Naive thymus-derived CD8-positive, alpha-beta T cell (primary cell): ENCODE measurements around the gene HPS5. TPM values are rescaled to one million over a fixed set of nuclear protein-coding genes. Genes with fewer than 3 reads are reported as not detected.

ENCODE experiments used
- ATAC-seq, 2 donors: fragments of 150-1000 bp; cut with Tn5 transposase in 1 of 2; sonication (Bioruptor Pico), chemical (Tn5 transposase) in 1 of 2; 1 replicate in 1 of 2; 2 replicates in 1 of 2; pipeline ENCODE4 v1.10.0; 2021; ENCODE audit warnings: mild to moderate bottlenecking in 2 of 2, moderate library complexity in 2 of 2
- POLR2A ChIA-PET: fragments of 350-600 bp; sonication (Branson Sonifier 250); formaldehyde crosslinking; loops from one replicate; lab custom pipeline; 2021; ENCODE audit warnings: antibody characterized with exemption; lab: Charles Lee
- DNase-seq, 10 donors: peaks; one replicate each; pipeline versions ENCODE4 v3.0.0 to v3.0.0-alpha.2; 2020 to 2022
- H3K27ac Mint-ChIP-seq, 10 donors: one replicate each; pipeline ENCODE4 v1.8.0; 2020 to 2022; ENCODE audit warnings: mild to moderate bottlenecking in 10 of 10, mixed read lengths in 10 of 10, moderate library complexity in 4 of 10, inconsistent platforms in 1 of 10
- H3K27me3 Mint-ChIP-seq, 5 donors: one replicate each; pipeline ENCODE4 v1.8.0; 2021 to 2022; ENCODE audit warnings: mixed read lengths in 5 of 5
- H3K36me3 Mint-ChIP-seq, 3 donors: one replicate each; pipeline ENCODE4 v1.8.0; 2020 to 2022; ENCODE audit warnings: mixed read lengths in 3 of 3, mild to moderate bottlenecking in 2 of 3, inconsistent platforms in 1 of 3
- H3K4me1 Mint-ChIP-seq, 4 donors: one replicate each; pipeline ENCODE4 v1.8.0; 2021 to 2022; ENCODE audit warnings: mixed read lengths in 4 of 4
- H3K4me3 Mint-ChIP-seq, 10 donors: one replicate each; pipeline ENCODE4 v1.8.0; 2020 to 2022; ENCODE audit warnings: mild to moderate bottlenecking in 10 of 10, mixed read lengths in 10 of 10, moderate library complexity in 6 of 10, inconsistent platforms in 1 of 10
- H3K9me3 Mint-ChIP-seq, 9 donors: one replicate each; pipeline ENCODE4 v1.8.0; 2020 to 2022; ENCODE audit warnings: mixed read lengths in 9 of 9, mild to moderate bottlenecking in 3 of 9, inconsistent platforms in 1 of 9, moderate library complexity in 1 of 9
- polyA plus RNA-seq, 3 donors: library from polyadenylated mRNA; unstranded; fragments of 300-500 nt; fragmentation: Illumina TruSeq; gene quantifications; one replicate each; pipeline ENCODE4 v1.2.3, GENCODE V29; 2021
- total RNA-seq, 8 experiments: library from RNA in 2 of 8; stranded (reverse) in 2 of 8; gene quantifications; one replicate each; pipeline ENCODE4 v1.2.3 and lab custom pipeline; 2021 to 2026

HPS5 gene
- total and polyA plus RNA-seq, 5 experiments from 2014 or later = 11.6 to 20.3 (median 12.2) TPM

GRCh38 chr11:18319914-18320313, 2.0 kb downstream of the HPS5 start:
- H3K27me3 Mint-ChIP-seq = no peaks in the 10 kb centered on the region
- peaks cover 31 to 74% (median 66%) of the 10 kb centered on the region in 4 donors for H3K4me1 Mint-ChIP-seq
- no peak for DNase-seq
- no peaks in the 10 kb centered on the region for H3K9me3 Mint-ChIP-seq
- POLR2A ChIA-PET = interaction anchor here (4.0 kb wide), 1 partner anchor 76 kb away, joined by 88 read pairs; the partner anchor contains the start of gene LDHA
- H3K36me3 Mint-ChIP-seq = peaks cover 0 to 21% (median 5%) of the 10 kb centered on the region in 3 donors
- no peak for ATAC-seq
- peak overlapping the region in 8 of 10 donors; percentile 1 to 93 (median 32) for H3K4me3 Mint-ChIP-seq
- H3K27ac Mint-ChIP-seq = peak overlapping the region in 5 of 10 donors; percentile 4 to 98 (median 20)

DNA sequence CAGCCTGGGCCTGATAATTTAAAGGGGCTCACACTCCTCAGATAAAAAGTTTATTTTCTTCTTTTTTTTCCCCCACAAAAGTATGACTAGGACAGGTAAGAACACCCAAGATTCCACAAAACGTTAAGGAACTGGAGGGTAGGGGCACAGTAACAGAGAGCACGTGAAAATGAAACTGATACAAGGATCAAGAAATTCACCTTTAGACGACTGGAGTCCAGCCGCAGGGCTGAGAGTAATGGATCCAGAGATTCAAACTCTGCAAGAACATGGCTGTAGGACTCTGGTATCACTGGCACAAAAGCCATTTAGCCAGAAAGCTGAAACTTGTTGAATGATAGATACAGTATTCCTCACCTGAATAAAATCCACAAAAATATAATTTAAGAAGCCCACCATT, 4.4 kb downstream of the HPS5 start:
- peaks cover 22 to 58% (median 46%) of the 10 kb centered on the region in 4 donors for H3K4me1 Mint-ChIP-seq
- no peak for ATAC-seq
- POLR2A ChIA-PET = no interaction called here
- no peaks in the 10 kb centered on the region for H3K9me3 Mint-ChIP-seq
- H3K36me3 Mint-ChIP-seq = peaks cover 0 to 24% (median 5%) of the 10 kb centered on the region in 3 donors
- H3K27ac Mint-ChIP-seq = peak overlapping the region in 1 of 10 donors; percentile 5
- no peak for DNase-seq
- no peak overlapping the region for H3K4me3 Mint-ChIP-seq
- H3K27me3 Mint-ChIP-seq = no peaks in the 10 kb centered on the region

- POLR2A ChIA-PET = interaction anchor here (1.4 kb wide), 1 partner anchor 16 kb away, joined by 4 read pairs; no protein-coding TSS in a partner anchor
- H3K4me1 Mint-ChIP-seq = peaks cover 16 to 47% (median 33%) of the 10 kb centered on the region in 4 donors
- peaks cover 0 to 36% (median 9%) of the 10 kb centered on the region in 3 donors for H3K36me3 Mint-ChIP-seq
- no peaks in the 10 kb centered on the region for H3K9me3 Mint-ChIP-seq
- no peak for ATAC-seq
- H3K4me3 Mint-ChIP-seq = no peak overlapping the region
- no peaks in the 10 kb centered on the region for H3K27me3 Mint-ChIP-seq
- no peak for DNase-seq
- peak overlapping the region in 1 of 10 donors; percentile 53 for H3K27ac Mint-ChIP-seq
These were observed 6.0 kb downstream of the HPS5 start for GRCh38 chr11:18315893-18316292.

GRCh38 chr11:18314784-18315523, 7.0 kb downstream of the HPS5 start:
- Mint-ChIP-seq H3K9me3 (no peaks in the 10 kb centered on the region), H3K36me3 (peaks cover 0 to 46% (median 15%) of the 10 kb centered on the region in 3 donors), H3K27me3 (no peaks in the 10 kb centered on the region), H3K4me3 (no peak overlapping the region), H3K27ac (peak overlapping the region in 3 of 10 donors; percentile 18 to 53 (median 36)), H3K4me1 (peaks cover 14 to 44% (median 25%) of the 10 kb centered on the region in 4 donors)
- POLR2A ChIA-PET = interaction anchor here (1.4 kb wide), 1 partner anchor 15 kb away, joined by 4 read pairs; no protein-coding TSS in a partner anchor
- ATAC-seq (no peak), DNase-seq (no peak)

- H3K4me3 Mint-ChIP-seq = no peak overlapping the region
- peak overlapping the region in 1 of 10 donors; percentile 36 for H3K27ac Mint-ChIP-seq
- H3K9me3 Mint-ChIP-seq = no peaks in the 10 kb centered on the region
- no peak for DNase-seq
- ATAC-seq = no peak
- peaks cover 8 to 36% (median 17%) of the 10 kb centered on the region in 4 donors for H3K4me1 Mint-ChIP-seq
- POLR2A ChIA-PET = no interaction called here
- H3K27me3 Mint-ChIP-seq = no peaks in the 10 kb centered on the region
- H3K36me3 Mint-ChIP-seq = peaks cover 0 to 51% (median 15%) of the 10 kb centered on the region in 3 donors
These were observed 7.8 kb downstream of the HPS5 start for GRCh38 chr11:18313965-18314763.

GRCh38 chr11:18312663-18313420, 9.1 kb downstream of the HPS5 start:
- ATAC-seq (no peak), DNase-seq (no peak)
- Mint-ChIP-seq H3K27me3 (no peaks in the 10 kb centered on the region), H3K4me1 (peaks cover 2 to 23% (median 7%) of the 10 kb centered on the region in 4 donors), H3K36me3 (peaks cover 0 to 64% (median 18%) of the 10 kb centered on the region in 3 donors), H3K9me3 (no peaks in the 10 kb centered on the region), H3K4me3 (no peak overlapping the region), H3K27ac (peak overlapping the region in 1 of 10 donors; percentile 15)
- POLR2A ChIA-PET = no interaction called here

- no peak for ATAC-seq
These were observed 9.9 kb downstream of the HPS5 start for GRCh38 chr11:18312012-18312411.

GRCh38 chr11:18310800-18311340, 11.1 kb downstream of the HPS5 start:
- H3K4me1 Mint-ChIP-seq = peaks cover 0 to 19% (median 6%) of the 10 kb centered on the region in 4 donors
- peaks cover 0 to 73% (median 17%) of the 10 kb centered on the region in 3 donors for H3K36me3 Mint-ChIP-seq
- no peak for DNase-seq
- H3K4me3 Mint-ChIP-seq = no peak overlapping the region
- peak overlapping the region in 2 of 10 donors; percentile 26 to 64 for H3K27ac Mint-ChIP-seq
- POLR2A ChIA-PET = interaction anchor here (1.2 kb wide), 1 partner anchor 10 kb away, joined by 5 read pairs; the partner anchor contains the start of gene HPS5
- H3K9me3 Mint-ChIP-seq = no peaks in the 10 kb centered on the region
- no peak for ATAC-seq
- no peaks in the 10 kb centered on the region for H3K27me3 Mint-ChIP-seq

More at GRCh38 chr11:18312012-18312411, 9.9 kb downstream of the HPS5 start:
- POLR2A ChIA-PET = no interaction called here
- Mint-ChIP-seq H3K36me3 (peaks cover 0 to 63% (median 16%) of the 10 kb centered on the region in 3 donors), H3K4me1 (peaks cover 0 to 19% (median 6%) of the 10 kb centered on the region in 4 donors), H3K9me3 (no peaks in the 10 kb centered on the region), H3K4me3 (no peak overlapping the region), H3K27ac (peak overlapping the region in 4 of 10 donors; percentile 15 to 73 (median 36)), H3K27me3 (no peaks in the 10 kb centered on the region)
- DNase-seq = no peak

GRCh38 chr11:18309691-18310090, 12.2 kb downstream of the HPS5 start:
- Mint-ChIP-seq H3K36me3 (peaks cover 0 to 77% (median 25%) of the 10 kb centered on the region in 3 donors), H3K4me3 (no peak overlapping the region), H3K27ac (peak overlapping the region in 2 of 10 donors; percentile 28 to 30), H3K27me3 (no peaks in the 10 kb centered on the region), H3K9me3 (no peaks in the 10 kb centered on the region), H3K4me1 (peaks cover 0 to 16% (median 4%) of the 10 kb centered on the region in 4 donors)
- POLR2A ChIA-PET = no interaction called here
- DNase-seq (no peak), ATAC-seq (no peak)

- Mint-ChIP-seq H3K27me3 (no peaks in the 10 kb centered on the region), H3K4me1 (peaks cover 0 to 14% (median 4%) of the 10 kb centered on the region in 4 donors), H3K27ac (peak overlapping the region in 2 of 10 donors; percentile 14 to 26), H3K9me3 (no peaks in the 10 kb centered on the region), H3K4me3 (no peak overlapping the region), H3K36me3 (peaks cover 0 to 85% (median 28%) of the 10 kb centered on the region in 3 donors)
- no peak for DNase-seq
- POLR2A ChIA-PET = no interaction called here
- no peak for ATAC-seq
These were observed 13.7 kb downstream of the HPS5 start for GRCh38 chr11:18308242-18308641.

- Mint-ChIP-seq H3K4me1 (peaks cover 0 to 11% (median 2%) of the 10 kb centered on the region in 4 donors), H3K27ac (no peak overlapping the region), H3K27me3 (no peaks in the 10 kb centered on the region), H3K9me3 (no peaks in the 10 kb centered on the region), H3K36me3 (peaks cover 0 to 86% (median 28%) of the 10 kb centered on the region in 3 donors), H3K4me3 (no peak overlapping the region)
- ATAC-seq (no peak), DNase-seq (no peak)
- POLR2A ChIA-PET = no interaction called here
These were observed 14.3 kb downstream of the HPS5 start for GRCh38 chr11:18307461-18308139.
